ENCODE data around the gene SEC23B.

DNA sequence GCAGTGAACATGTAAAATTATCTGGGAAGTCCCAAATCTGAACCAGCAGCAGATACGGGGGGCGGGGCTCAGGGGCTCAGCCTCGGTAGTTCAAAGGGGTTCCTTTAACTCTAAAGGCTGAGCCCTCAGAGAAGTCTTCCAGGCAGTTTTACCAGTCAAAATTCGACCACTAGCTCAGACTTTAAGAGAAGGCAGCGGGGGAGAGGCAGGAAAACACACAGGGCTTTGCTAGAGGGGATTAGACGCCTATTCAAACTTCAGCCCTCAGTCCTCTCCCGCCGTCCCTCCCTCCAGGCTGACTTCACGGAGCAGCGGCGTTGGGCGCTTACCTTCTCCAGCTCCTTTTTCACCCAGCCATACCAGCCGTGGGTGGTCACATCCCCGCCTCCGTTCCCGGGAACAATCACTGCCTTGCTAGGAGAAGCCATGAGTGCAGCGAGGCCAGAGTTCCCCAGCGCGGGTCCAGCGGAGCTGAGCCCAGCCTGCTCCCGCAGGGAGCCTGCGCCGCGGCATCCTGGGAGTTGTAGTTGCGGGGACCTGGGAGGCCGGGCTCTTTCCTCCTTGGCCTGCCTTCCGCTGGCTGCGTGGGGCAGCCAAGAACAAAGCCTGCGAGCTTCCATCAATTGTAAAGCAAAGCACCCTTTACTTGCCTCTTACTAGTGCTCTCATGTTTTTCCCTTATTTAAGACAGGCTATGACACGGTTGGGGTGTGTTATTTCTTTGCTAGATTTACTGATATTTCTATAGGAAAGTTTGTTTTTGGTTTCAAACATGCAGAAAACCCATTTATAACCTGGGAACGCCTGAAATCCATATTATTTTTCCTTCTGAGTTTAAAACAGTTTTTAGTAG lies 10.8 kb upstream of the SEC23B start, which contains the start of gene RBBP9:
- TF ChIP-seq, protein P1, sequence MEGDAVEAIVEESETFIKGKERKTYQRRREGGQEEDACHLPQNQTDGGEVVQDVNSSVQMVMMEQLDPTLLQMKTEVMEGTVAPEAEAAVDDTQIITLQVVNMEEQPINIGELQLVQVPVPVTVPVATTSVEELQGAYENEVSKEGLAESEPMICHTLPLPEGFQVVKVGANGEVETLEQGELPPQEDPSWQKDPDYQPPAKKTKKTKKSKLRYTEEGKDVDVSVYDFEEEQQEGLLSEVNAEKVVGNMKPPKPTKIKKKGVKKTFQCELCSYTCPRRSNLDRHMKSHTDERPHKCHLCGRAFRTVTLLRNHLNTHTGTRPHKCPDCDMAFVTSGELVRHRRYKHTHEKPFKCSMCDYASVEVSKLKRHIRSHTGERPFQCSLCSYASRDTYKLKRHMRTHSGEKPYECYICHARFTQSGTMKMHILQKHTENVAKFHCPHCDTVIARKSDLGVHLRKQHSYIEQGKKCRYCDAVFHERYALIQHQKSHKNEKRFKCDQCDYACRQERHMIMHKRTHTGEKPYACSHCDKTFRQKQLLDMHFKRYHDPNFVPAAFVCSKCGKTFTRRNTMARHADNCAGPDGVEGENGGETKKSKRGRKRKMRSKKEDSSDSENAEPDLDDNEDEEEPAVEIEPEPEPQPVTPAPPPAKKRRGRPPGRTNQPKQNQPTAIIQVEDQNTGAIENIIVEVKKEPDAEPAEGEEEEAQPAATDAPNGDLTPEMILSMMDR (IDR thresholded peaks at IDR 0.05; ENCODE audit: borderline replicate concordance, extremely low read depth, low read length, poor library complexity, severe bottlenecking): no peak
- TF ChIP-seq EZH2 (IDR thresholded peaks at IDR 0.05; ENCODE audit: borderline replicate concordance, low read depth, low read length, severe bottlenecking): no peak

Data from DND-41 (cell line).